HCT116 (cell line): Measurements from ENCODE around the gene APBB3. TPM values are rescaled to one million over a fixed set of nuclear protein-coding genes. Genes with fewer than 3 reads are reported as not detected.

Experiments
- ATAC-seq: fragments of 200-7000 bp; cut with Tn5 transposase; 2 replicates; pipeline ENCODE4 v1.9.1; 2020; ENCODE audit warnings: mild to moderate bottlenecking, moderate library complexity
- BruUV-seq: library from RNA; stranded (reverse); fragments of 400-500 nt; replicated peaks from 2 replicates; lab custom pipeline; 2021; lab: Mats Ljungman, UMichigan
- CTCF ChIA-PET: fragments of 300-600 bp; sonication (Branson Sonifier 250); formaldehyde crosslinking; loops from one replicate; lab custom pipeline; 2021; ENCODE audit warnings: antibody characterized with exemption; lab: Charles Lee
- POLR2A ChIA-PET: fragments of 300-600, 350-600 bp; sonication (Branson Sonifier 250); formaldehyde crosslinking; loops from one replicate; lab custom pipeline; 2021; ENCODE audit warnings: antibody characterized with exemption; lab: Charles Lee
- RAD21 ChIA-PET, 2 experiments: fragments of 300-600 bp; sonication (Branson Sonifier 250); formaldehyde crosslinking; loops; one replicate each; lab custom pipeline; 2023; ENCODE audit warnings: low total read pairs in 2 of 2; ENCODE audit not compliant: uncharacterized antibody in 2 of 2, unreplicated experiment in 2 of 2, low non-redundant PET in 1 of 2; lab: Charles Lee
- DNase-seq: peaks from one replicate; pipeline ENCODE4 v3.0.0-alpha.2; 2010; ENCODE audit warnings: low read depth, low spot score
- H2AFZ ChIP-seq: fragments of 200-600 bp; shearing (Covaris generic), sonication (generic); 2 replicates; pipeline ENCODE4 v1.6.1; 2017; ENCODE audit warnings: low read depth, mixed run types, mixed read lengths, antibody characterized with exemption, low read length; ENCODE audit not compliant: poor library complexity, severe bottlenecking
- H3K27ac ChIP-seq: 2 replicates; pipeline ENCODE4 v1.5.1; 2012; ENCODE audit warnings: low read depth, low read length
- H3K27me3 ChIP-seq: fragments of 200-600 bp; sonication (generic); 2 replicates; pipeline ENCODE4 v1.6.1; 2016; ENCODE audit warnings: mixed run types, low read length, mixed read lengths; ENCODE audit not compliant: insufficient read depth
- H3K36me3 ChIP-seq, 2 experiments: fragments of 200-500 bp in 1 of 2; fragments of 200-600 bp in 1 of 2; sonication (Bioruptor generic) in 1 of 2; sonication (generic) in 1 of 2; 2 replicates each; pipeline versions ENCODE4 v1.5.1 to v1.6.1; 2014 to 2016; ENCODE audit warnings: low read length in 2 of 2, inconsistent platforms in 1 of 2, mixed read lengths in 1 of 2, mixed run types in 1 of 2; ENCODE audit not compliant: insufficient read depth in 2 of 2, control insufficient read depth in 1 of 2
- H3K4me1 ChIP-seq, 2 experiments: fragments of 200-600 bp in 1 of 2; sonication (generic) in 1 of 2; 2 replicates each; pipeline versions ENCODE4 v1.5.1 to v1.6.1; 2012 to 2017; ENCODE audit warnings: low read length in 2 of 2, inconsistent platforms in 1 of 2, mild to moderate bottlenecking in 1 of 2, mixed read lengths in 1 of 2, mixed run types in 1 of 2, moderate library complexity in 1 of 2; ENCODE audit not compliant: insufficient read depth in 2 of 2, control insufficient read depth in 1 of 2
- H3K4me2 ChIP-seq: fragments of 200-600 bp; sonication (generic); 2 replicates; pipeline ENCODE4 v1.6.1; 2017; ENCODE audit warnings: mixed run types, low read length, mixed read lengths
- H3K4me3 ChIP-seq, 2 experiments: fragments of 200-600 bp in 1 of 2; sonication (generic) in 1 of 2; replicated peaks in 1 of 2; 2 replicates each; pipeline ENCODE4 v1.5.1; 2011 to 2016; ENCODE audit warnings: low read length in 2 of 2, control low read depth in 1 of 2, low read depth in 1 of 2, mild to moderate bottlenecking in 1 of 2, mixed read lengths in 1 of 2, mixed run types in 1 of 2
- H3K79me2 ChIP-seq: fragments of 200-600 bp; sonication (generic); 2 replicates; pipeline ENCODE4 v1.6.1; 2017; ENCODE audit warnings: mild to moderate bottlenecking, mixed run types, low read length, moderate library complexity, mixed read lengths; ENCODE audit not compliant: insufficient read depth
- H3K9ac ChIP-seq: fragments of 200-600 bp; sonication (generic); 2 replicates; pipeline ENCODE4 v1.6.1; 2016; ENCODE audit warnings: low read length, mixed read lengths
- H3K9me2 ChIP-seq: fragments of 200-600 bp; sonication (generic), shearing (Covaris generic); 2 replicates; pipeline ENCODE4 v1.6.1; 2017; ENCODE audit warnings: mixed run types, mild to moderate bottlenecking, moderate library complexity; ENCODE audit not compliant: insufficient read depth
- H3K9me3 ChIP-seq, 2 experiments: fragments of 200-500 bp in 1 of 2; fragments of 200-600 bp in 1 of 2; sonication (Bioruptor generic) in 1 of 2; sonication (generic) in 1 of 2; 2 replicates each; pipeline ENCODE4 v1.6.1; 2014 to 2017; ENCODE audit warnings: low read length in 2 of 2, mixed read lengths in 2 of 2, inconsistent platforms in 1 of 2, low read depth in 1 of 2, mild to moderate bottlenecking in 1 of 2, mixed run types in 1 of 2, moderate library complexity in 1 of 2; ENCODE audit not compliant: control insufficient read depth in 1 of 2, insufficient read depth in 1 of 2
- H4K20me1 ChIP-seq: fragments of 200-600 bp; sonication (generic), shearing (Covaris generic); 2 replicates; pipeline ENCODE4 v1.6.1; 2017; ENCODE audit warnings: mixed run types, mild to moderate bottlenecking, moderate library complexity; ENCODE audit not compliant: insufficient read depth
- EGR1 ChIP-seq: IDR thresholded peaks from 2 replicates; pipeline ENCODE4 v1.6.1; 2012; ENCODE audit warnings: low read depth
- EZH2phosphoT487 ChIP-seq: fragments of 200-600 bp; IDR thresholded peaks from 2 replicates; pipeline ENCODE4 v1.6.1; 2018; ENCODE audit warnings: antibody characterized with exemption, borderline replicate concordance
- FOSL1 ChIP-seq: IDR thresholded peaks from 2 replicates; pipeline ENCODE4 v1.6.1; 2012; ENCODE audit warnings: low read depth
- JUND ChIP-seq: IDR thresholded peaks from 2 replicates; pipeline ENCODE4 v1.6.1; 2012
- POLR2A ChIP-seq: IDR thresholded peaks from 2 replicates; pipeline ENCODE4 v1.7.0; 2011; ENCODE audit warnings: borderline replicate concordance; ENCODE audit not compliant: insufficient read depth, insufficient read length; ENCODE audit errors: extremely low read depth
- SRF ChIP-seq: IDR thresholded peaks from 2 replicates; pipeline ENCODE4 v1.6.1; 2012; ENCODE audit warnings: low read depth
- TCF7L2 ChIP-seq: IDR thresholded peaks from 2 replicates; pipeline ENCODE4 v1.7.0; 2011; ENCODE audit warnings: borderline replicate concordance, inconsistent platforms; ENCODE audit not compliant: insufficient read depth, insufficient read length; ENCODE audit errors: extremely low read depth
- YY1 ChIP-seq: IDR thresholded peaks from 2 replicates; pipeline ENCODE4 v1.6.1; 2011; ENCODE audit warnings: low read length, low read depth, moderate library complexity, mild to moderate bottlenecking; ENCODE audit not compliant: insufficient replicate concordance; ENCODE audit errors: extremely low read depth
- ZNF274 ChIP-seq: fragments of 200-500 bp; sonication (Bioruptor generic); IDR thresholded peaks from 2 replicates; pipeline ENCODE4 v1.6.1; 2014; ENCODE audit warnings: mild to moderate bottlenecking, low read depth, low read length, inconsistent platforms
- intact Hi-C: fragments of 100-400 bp; cut with micrococcal nuclease; formaldehyde crosslinking; loops from 2 replicates; pipeline ENCODE4 v1.10.0; 2022
- total RNA-seq: library from RNA; stranded (reverse); gene quantifications from one replicate; pipeline ENCODE4 v1.2.1, GENCODE V29; 2021; ENCODE audit not compliant: unreplicated experiment
- TF ChIP-seq, protein P1 (sequence below): IDR thresholded peaks from 2 replicates; pipeline ENCODE4 v1.6.1; 2012
- TF ChIP-seq, protein P2 (sequence below): IDR thresholded peaks from 2 replicates; pipeline ENCODE4 v1.6.1; 2012
- TF ChIP-seq, protein P3 (sequence below): IDR thresholded peaks from 2 replicates; pipeline ENCODE4 v1.6.1; 2012; ENCODE audit warnings: low read depth

The APBB3 gene
- total RNA-seq, 1 experiment from 2014 or later, result 28.4 TPM

DNA sequence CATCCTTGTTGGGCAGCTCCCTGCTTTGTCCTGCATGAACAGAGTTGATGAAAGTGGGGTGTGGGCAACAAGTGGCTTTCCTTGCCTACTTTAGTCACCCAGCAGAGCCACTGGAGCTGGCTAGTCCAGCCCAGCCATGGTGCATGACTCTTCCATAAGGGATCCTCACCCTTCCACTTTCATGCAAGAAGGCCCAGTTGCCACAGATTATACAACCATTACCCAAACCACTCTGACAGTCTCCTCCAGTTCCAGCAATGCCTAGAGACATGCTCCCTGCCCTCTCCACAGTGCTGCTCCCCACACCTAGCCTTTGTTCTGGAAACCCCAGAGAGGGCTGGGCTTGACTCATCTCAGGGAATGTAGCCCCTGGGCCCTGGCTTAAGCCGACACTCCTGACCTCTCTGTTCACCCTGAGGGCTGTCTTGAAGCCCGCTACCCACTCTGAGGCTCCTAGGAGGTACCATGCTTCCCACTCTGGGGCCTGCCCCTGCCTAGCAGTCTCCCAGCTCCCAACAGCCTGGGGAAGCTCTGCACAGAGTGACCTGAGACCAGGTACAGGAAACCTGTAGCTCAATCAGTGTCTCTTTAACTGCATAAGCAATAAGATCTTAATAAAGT lies 4.2 kb upstream of the APBB3 start:
- ChIA-PET POLR2A (no interaction called here), CTCF (no interaction called here)

DNA sequence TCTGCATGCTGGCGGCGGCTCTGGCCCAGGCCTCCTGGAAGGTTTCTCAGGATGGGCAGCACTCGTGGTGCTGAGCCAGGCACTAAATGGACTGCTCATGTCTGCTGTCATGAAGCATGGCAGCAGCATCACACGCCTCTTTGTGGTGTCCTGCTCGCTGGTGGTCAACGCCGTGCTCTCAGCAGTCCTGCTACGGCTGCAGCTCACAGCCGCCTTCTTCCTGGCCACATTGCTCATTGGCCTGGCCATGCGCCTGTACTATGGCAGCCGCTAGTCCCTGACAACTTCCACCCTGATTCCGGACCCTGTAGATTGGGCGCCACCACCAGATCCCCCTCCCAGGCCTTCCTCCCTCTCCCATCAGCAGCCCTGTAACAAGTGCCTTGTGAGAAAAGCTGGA lies 3.5 kb upstream of the APBB3 start:
- no peak for DNase-seq
- no TSS peak for BruUV-seq
- no peak for ATAC-seq
- no peaks in the 10 kb centered on the region for H3K9me2 ChIP-seq
- H3K4me1 ChIP-seq, result peaks cover 7 to 19% of the 10 kb centered on the region in 2 experiments; a peak in 3 of 4 replicates
- CTCF ChIA-PET, result no interaction called here
- H3K9me3 ChIP-seq, result no peaks in the 10 kb centered on the region
- POLR2A ChIA-PET, result no interaction called here
- RAD21 ChIA-PET, result no interaction called here
- peaks cover 27% of the 10 kb centered on the region for H3K79me2 ChIP-seq
- H3K27ac ChIP-seq, result no peak overlapping the region
- H4K20me1 ChIP-seq, result no peaks in the 10 kb centered on the region
- no peak overlapping the region for H3K9ac ChIP-seq
- peaks cover 0 to 15% of the 10 kb centered on the region in 2 experiments; a peak in 3 of 4 replicates for H3K36me3 ChIP-seq
- no peaks in the 10 kb centered on the region for H3K27me3 ChIP-seq
- no peak overlapping the region for H3K4me2 ChIP-seq
- intact Hi-C loops, result no loop called here
- H2AFZ ChIP-seq, result no peak overlapping the region
- H3K4me3 ChIP-seq, result no peak overlapping the region
- TF ChIP-seq SRF (no peak), FOSL1 (no peak), TCF7L2 (no peak), YY1 (no peak), POLR2A (no peak), EGR1 (no peak), ZNF274 (no peak)
- TF ChIP-seq, protein P1, sequence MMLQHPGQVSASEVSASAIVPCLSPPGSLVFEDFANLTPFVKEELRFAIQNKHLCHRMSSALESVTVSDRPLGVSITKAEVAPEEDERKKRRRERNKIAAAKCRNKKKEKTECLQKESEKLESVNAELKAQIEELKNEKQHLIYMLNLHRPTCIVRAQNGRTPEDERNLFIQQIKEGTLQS, result no peak
- TF ChIP-seq, protein P2, sequence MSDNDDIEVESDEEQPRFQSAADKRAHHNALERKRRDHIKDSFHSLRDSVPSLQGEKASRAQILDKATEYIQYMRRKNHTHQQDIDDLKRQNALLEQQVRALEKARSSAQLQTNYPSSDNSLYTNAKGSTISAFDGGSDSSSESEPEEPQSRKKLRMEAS, result no peak
- TF ChIP-seq, protein P3, sequence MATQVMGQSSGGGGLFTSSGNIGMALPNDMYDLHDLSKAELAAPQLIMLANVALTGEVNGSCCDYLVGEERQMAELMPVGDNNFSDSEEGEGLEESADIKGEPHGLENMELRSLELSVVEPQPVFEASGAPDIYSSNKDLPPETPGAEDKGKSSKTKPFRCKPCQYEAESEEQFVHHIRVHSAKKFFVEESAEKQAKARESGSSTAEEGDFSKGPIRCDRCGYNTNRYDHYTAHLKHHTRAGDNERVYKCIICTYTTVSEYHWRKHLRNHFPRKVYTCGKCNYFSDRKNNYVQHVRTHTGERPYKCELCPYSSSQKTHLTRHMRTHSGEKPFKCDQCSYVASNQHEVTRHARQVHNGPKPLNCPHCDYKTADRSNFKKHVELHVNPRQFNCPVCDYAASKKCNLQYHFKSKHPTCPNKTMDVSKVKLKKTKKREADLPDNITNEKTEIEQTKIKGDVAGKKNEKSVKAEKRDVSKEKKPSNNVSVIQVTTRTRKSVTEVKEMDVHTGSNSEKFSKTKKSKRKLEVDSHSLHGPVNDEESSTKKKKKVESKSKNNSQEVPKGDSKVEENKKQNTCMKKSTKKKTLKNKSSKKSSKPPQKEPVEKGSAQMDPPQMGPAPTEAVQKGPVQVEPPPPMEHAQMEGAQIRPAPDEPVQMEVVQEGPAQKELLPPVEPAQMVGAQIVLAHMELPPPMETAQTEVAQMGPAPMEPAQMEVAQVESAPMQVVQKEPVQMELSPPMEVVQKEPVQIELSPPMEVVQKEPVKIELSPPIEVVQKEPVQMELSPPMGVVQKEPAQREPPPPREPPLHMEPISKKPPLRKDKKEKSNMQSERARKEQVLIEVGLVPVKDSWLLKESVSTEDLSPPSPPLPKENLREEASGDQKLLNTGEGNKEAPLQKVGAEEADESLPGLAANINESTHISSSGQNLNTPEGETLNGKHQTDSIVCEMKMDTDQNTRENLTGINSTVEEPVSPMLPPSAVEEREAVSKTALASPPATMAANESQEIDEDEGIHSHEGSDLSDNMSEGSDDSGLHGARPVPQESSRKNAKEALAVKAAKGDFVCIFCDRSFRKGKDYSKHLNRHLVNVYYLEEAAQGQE, result no peak

More for the DNA sequence above, 4.2 kb upstream of the APBB3 start:
- Histone ChIP-seq H3K9ac (no peak overlapping the region), H3K36me3 (peaks cover 0 to 15% of the 10 kb centered on the region in 2 experiments; a peak in 3 of 4 replicates), H3K27me3 (no peaks in the 10 kb centered on the region), H3K4me1 (peaks cover 7 to 15% of the 10 kb centered on the region in 2 experiments; a peak in 3 of 4 replicates), H3K4me3 (no peak overlapping the region), H3K9me2 (no peaks in the 10 kb centered on the region), H3K79me2 (peaks cover 27% of the 10 kb centered on the region), H3K4me2 (no peak overlapping the region), H3K27ac (no peak overlapping the region), H3K9me3 (no peaks in the 10 kb centered on the region), H4K20me1 (no peaks in the 10 kb centered on the region), H2AFZ (no peak overlapping the region)
- DNase-seq, result no peak
- RAD21 ChIA-PET, result no interaction called here
- intact Hi-C loops, result no loop called here
- TF ChIP-seq EZH2phosphoT487 (no peak), JUND (no peak), YY1 (no peak), SRF (no peak), FOSL1 (no peak)
- TF ChIP-seq, protein P1, result no peak
- BruUV-seq, result no TSS peak
- no peak for ATAC-seq
